Esophagus squamous epithelium (tissue), 4 donors: Measurements from ENCODE around the gene SHLD1.

ENCODE experiments used
- POLR2A ChIP-seq, 4 donors: fragments of 450-650 bp; IDR thresholded peaks; one replicate each; pipeline ENCODE4 v1.6.1; 2017; ENCODE audit warnings: antibody characterized with exemption in 4 of 4, mild to moderate bottlenecking in 4 of 4, moderate library complexity in 3 of 4
- TF ChIP-seq, protein P1 (sequence below), 6 experiments: fragments of 450-650 bp in 4 of 6; fragments of 200-600 bp in 2 of 6; sonication (generic) in 2 of 6; IDR thresholded peaks; one replicate each; pipeline ENCODE4 v1.5.1; 2016 to 2019; ENCODE audit warnings: antibody characterized with exemption in 6 of 6, mild to moderate bottlenecking in 4 of 6, moderate library complexity in 4 of 6

DNA sequence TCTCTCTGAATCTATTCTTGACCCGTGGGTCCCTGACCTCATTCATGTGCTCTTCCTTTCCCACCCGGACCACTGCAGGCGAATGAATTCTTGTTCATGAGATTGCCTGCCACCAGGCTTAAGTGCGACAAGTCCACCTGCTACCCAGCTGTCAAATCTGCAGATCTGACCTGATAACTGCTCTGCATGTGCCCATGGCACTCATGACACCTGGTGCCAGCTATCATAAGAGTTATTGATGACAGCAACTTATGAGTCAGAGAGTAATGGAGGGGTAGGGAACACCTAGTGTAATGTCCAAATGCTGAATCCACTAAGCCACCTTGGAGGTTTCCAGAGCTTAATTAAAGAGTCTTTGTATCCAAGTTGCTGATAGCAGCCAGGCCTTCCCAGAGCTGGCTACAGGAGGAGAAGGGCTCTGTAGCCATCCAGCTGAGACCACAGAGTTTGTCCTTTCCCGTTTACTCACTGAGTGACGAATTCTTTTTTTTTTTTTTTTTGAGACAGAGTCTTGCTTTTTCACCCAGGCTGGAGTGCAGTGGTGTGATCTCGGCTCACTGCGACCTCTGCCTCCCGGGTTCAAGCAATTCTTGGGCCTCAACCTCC lies 17.4 kb downstream of the SHLD1 start:
- TF ChIP-seq, protein P1, sequence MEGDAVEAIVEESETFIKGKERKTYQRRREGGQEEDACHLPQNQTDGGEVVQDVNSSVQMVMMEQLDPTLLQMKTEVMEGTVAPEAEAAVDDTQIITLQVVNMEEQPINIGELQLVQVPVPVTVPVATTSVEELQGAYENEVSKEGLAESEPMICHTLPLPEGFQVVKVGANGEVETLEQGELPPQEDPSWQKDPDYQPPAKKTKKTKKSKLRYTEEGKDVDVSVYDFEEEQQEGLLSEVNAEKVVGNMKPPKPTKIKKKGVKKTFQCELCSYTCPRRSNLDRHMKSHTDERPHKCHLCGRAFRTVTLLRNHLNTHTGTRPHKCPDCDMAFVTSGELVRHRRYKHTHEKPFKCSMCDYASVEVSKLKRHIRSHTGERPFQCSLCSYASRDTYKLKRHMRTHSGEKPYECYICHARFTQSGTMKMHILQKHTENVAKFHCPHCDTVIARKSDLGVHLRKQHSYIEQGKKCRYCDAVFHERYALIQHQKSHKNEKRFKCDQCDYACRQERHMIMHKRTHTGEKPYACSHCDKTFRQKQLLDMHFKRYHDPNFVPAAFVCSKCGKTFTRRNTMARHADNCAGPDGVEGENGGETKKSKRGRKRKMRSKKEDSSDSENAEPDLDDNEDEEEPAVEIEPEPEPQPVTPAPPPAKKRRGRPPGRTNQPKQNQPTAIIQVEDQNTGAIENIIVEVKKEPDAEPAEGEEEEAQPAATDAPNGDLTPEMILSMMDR (IDR thresholded peaks at IDR 0.05) = no peak
- no peak for TF ChIP-seq POLR2A (IDR thresholded peaks at IDR 0.05)
